HG02678 (cell line): ENCODE results near the gene VPS26B.
"Not testable (repeated sequence)": the region's sequence is repeated elsewhere in the genome, so short reads cannot be mapped to it uniquely, and the experiment has no call there.

Experiments used
- ATAC-seq: cut with Tn5 transposase; IDR thresholded peaks from one replicate; pipeline ENCODE4 v1.9.1; 2021; ENCODE audit warnings: mild to moderate bottlenecking, moderate library complexity; ENCODE audit not compliant: unreplicated experiment

Gene VPS26B

GRCh38 chr11:134277183-134278001, 52.9 kb downstream of the VPS26B start:
- ATAC-seq, result no peak

GRCh38 chr11:134278356-134278755, 53.9 kb downstream of the VPS26B start:
- ATAC-seq, result no peak

GRCh38 chr11:134281635-134282034, 57.2 kb downstream of the VPS26B start:
- ATAC-seq, result not testable (repeated sequence)

GRCh38 chr11:134282121-134283045, 57.9 kb downstream of the VPS26B start:
- no peak for ATAC-seq

- ATAC-seq, result no peak
Observed at GRCh38 chr11:134283461-134284230, 59.2 kb downstream of the VPS26B start.

GRCh38 chr11:134284349-134284748, 59.9 kb downstream of the VPS26B start:
- ATAC-seq, result not testable (repeated sequence)

GRCh38 chr11:134287561-134287960, 63.1 kb downstream of the VPS26B start:
- no peak for ATAC-seq

- no peak for ATAC-seq
Observed at GRCh38 chr11:134288486-134288885, 64.0 kb downstream of the VPS26B start.

GRCh38 chr11:134289167-134289566, 64.7 kb downstream of the VPS26B start:
- ATAC-seq, result no peak

GRCh38 chr11:134289789-134290188, 65.3 kb downstream of the VPS26B start:
- ATAC-seq, result no peak

- no peak for ATAC-seq
Observed at GRCh38 chr11:134290646-134291045, 66.2 kb downstream of the VPS26B start.

- no peak for ATAC-seq
Observed at GRCh38 chr11:134291196-134291595, 66.7 kb downstream of the VPS26B start.

- no peak for ATAC-seq
Observed at GRCh38 chr11:134292661-134293060, 68.2 kb downstream of the VPS26B start.

- no peak for ATAC-seq
Observed at GRCh38 chr11:134293119-134294113, 68.9 kb downstream of the VPS26B start.

- no peak for ATAC-seq
Observed at GRCh38 chr11:134294664-134295063, 70.2 kb downstream of the VPS26B start.
